Hepatocyte (in vitro differentiated cells): ENCODE measurements around the gene TNFSF11.

Experiments used
- EZH2 ChIP-seq: fragments of 200-600 bp; sonication (generic); IDR thresholded peaks from 2 replicates; pipeline ENCODE4 v1.6.1; 2016; ENCODE audit warnings: antibody characterized with exemption, mild to moderate bottlenecking, borderline replicate concordance
- EZH2phosphoT487 ChIP-seq: fragments of 200-600 bp; sonication (generic); IDR thresholded peaks from one replicate; pipeline ENCODE4 v1.6.1; 2018; ENCODE audit warnings: antibody characterized with exemption, mild to moderate bottlenecking, low read depth, moderate library complexity; ENCODE audit not compliant: unreplicated experiment, severe bottlenecking
- TF ChIP-seq, protein P1 (sequence below): fragments of 200-600 bp; sonication (generic); IDR thresholded peaks from 2 replicates; pipeline ENCODE4 v1.5.1; 2016; ENCODE audit warnings: antibody characterized with exemption, mild to moderate bottlenecking; ENCODE audit not compliant: poor library complexity

DNA sequence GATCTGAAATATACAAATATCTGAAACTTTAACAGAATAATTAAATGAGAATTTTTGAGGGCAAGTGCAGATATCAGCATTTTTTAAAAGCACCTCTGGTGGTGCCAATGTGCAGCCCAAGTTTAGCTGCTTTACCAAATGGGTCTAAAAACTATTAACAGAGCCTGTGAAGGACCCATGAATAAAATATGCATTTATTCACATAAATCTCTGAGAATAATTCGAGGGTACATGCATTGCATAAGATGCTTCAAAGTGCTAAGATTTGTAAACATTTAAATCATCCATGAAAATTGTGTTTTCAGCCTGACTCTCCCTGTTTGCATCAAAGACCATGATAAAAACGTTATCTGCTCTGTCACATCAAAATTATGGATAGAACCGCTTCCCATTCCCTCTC lies 47.1 kb upstream of the TNFSF11 start:
- TF ChIP-seq, protein P1, sequence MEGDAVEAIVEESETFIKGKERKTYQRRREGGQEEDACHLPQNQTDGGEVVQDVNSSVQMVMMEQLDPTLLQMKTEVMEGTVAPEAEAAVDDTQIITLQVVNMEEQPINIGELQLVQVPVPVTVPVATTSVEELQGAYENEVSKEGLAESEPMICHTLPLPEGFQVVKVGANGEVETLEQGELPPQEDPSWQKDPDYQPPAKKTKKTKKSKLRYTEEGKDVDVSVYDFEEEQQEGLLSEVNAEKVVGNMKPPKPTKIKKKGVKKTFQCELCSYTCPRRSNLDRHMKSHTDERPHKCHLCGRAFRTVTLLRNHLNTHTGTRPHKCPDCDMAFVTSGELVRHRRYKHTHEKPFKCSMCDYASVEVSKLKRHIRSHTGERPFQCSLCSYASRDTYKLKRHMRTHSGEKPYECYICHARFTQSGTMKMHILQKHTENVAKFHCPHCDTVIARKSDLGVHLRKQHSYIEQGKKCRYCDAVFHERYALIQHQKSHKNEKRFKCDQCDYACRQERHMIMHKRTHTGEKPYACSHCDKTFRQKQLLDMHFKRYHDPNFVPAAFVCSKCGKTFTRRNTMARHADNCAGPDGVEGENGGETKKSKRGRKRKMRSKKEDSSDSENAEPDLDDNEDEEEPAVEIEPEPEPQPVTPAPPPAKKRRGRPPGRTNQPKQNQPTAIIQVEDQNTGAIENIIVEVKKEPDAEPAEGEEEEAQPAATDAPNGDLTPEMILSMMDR: no peak
- TF ChIP-seq EZH2 (no peak), EZH2phosphoT487 (no peak)
